Measurements from ENCODE around the gene LSG1. TPM values are rescaled to one million over a fixed set of nuclear protein-coding genes. Genes with fewer than 3 reads are reported as not detected.
A peak's percentile ranks its signal among the peaks of the same experiment; 100 is the strongest.

LSG1 gene
- total and polyA plus RNA-seq, 9 of the 15 experiments (the other 6 are each of a cell fraction or from before 2014, with no cell fraction given) = 14.9 to 73.7 (median 46.7) TPM

DNA sequence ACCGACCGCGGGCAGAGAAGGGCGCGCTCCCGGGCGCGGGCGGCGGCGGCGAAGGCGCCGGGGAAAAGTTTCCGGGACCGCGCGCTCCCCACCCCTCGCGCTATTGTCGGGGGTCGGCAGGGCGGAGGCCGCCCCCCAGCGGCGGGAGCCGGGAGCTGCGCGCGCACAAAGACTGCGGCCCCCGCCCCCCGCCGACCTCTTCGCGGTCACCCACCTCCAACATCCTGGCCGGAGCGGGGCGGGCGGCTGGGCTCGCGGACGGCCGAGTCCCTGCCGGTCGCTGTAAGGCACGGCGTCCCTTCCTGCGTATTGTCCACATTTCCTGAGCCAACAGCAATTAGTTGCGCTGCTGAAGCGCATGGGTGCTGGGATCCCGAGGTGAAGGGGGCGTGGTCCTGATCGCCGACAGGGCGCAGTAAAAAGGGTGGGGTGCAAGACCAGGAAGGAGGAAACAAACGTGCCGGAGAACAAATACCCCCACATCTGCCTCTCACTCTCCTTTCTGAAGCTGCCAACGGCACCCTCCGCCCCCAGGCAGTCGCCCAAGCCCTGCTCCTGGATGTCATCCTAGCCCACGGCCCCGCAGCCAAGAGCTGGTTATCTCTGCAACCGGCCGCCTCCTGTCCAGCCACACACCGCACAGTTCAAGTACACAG lies 38.5 kb downstream of the LSG1 start, which contains the start of gene TMEM44 (continued):
- peak; percentile 38 for TF ChIP-seq KDM5B (IDR thresholded peaks at IDR 0.05; ENCODE audit: insufficient replicate concordance, low read depth, low read length)
- peak in 1 of 2 experiments; percentile 94; a peak in 2 of 4 replicates for TF ChIP-seq HDAC1 (IDR thresholded peaks at IDR 0.05)
- TF ChIP-seq ELF2 (CRISPR knock-in tag; IDR thresholded peaks at IDR 0.05) = 0 out of 2 replicates have a peak, but pooled peaks have one; percentile 21
- no peak for TF ChIP-seq ADNP (tag; IDR thresholded peaks at IDR 0.05)
- 0 out of 2 replicates have a peak, but pooled peaks have one; percentile 16 for TF ChIP-seq MITF (IDR thresholded peaks at IDR 0.05)
- peak; percentile 51 for TF ChIP-seq SMARCE1 (IDR thresholded peaks at IDR 0.05)
- no peak for TF ChIP-seq ZNF174 (CRISPR knock-in tag; IDR thresholded peaks at IDR 0.05)
- peak; percentile 49 for TF ChIP-seq SUPT5H (IDR thresholded peaks at IDR 0.05)
- 0 out of 2 replicates have a peak, but pooled peaks have one; percentile 38 for TF ChIP-seq ELF1 (tag; IDR thresholded peaks at IDR 0.05)
- peak; percentile 15; the same call in 1 of the 2 replicates for TF ChIP-seq GATAD2A (IDR thresholded peaks at IDR 0.05)
- no peak for TF ChIP-seq HNRNPUL1 (IDR thresholded peaks at IDR 0.05; ENCODE audit: low read length)
- peak; percentile 82 to 87 for TF ChIP-seq NRF1 (conservative IDR thresholded peaks at IDR 0.05 in 1 of 2, IDR thresholded peaks at IDR 0.05 in 1 of 2)
- TF ChIP-seq, protein P1, sequence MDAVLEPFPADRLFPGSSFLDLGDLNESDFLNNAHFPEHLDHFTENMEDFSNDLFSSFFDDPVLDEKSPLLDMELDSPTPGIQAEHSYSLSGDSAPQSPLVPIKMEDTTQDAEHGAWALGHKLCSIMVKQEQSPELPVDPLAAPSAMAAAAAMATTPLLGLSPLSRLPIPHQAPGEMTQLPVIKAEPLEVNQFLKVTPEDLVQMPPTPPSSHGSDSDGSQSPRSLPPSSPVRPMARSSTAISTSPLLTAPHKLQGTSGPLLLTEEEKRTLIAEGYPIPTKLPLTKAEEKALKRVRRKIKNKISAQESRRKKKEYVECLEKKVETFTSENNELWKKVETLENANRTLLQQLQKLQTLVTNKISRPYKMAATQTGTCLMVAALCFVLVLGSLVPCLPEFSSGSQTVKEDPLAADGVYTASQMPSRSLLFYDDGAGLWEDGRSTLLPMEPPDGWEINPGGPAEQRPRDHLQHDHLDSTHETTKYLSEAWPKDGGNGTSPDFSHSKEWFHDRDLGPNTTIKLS (IDR thresholded peaks at IDR 0.05; ENCODE audit: borderline replicate concordance, low read depth) = peak; percentile 39; the same call in 1 of the 2 replicates
- TF ChIP-seq, protein P2, sequence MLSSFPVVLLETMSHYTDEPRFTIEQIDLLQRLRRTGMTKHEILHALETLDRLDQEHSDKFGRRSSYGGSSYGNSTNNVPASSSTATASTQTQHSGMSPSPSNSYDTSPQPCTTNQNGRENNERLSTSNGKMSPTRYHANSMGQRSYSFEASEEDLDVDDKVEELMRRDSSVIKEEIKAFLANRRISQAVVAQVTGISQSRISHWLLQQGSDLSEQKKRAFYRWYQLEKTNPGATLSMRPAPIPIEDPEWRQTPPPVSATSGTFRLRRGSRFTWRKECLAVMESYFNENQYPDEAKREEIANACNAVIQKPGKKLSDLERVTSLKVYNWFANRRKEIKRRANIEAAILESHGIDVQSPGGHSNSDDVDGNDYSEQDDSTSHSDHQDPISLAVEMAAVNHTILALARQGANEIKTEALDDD (IDR thresholded peaks at IDR 0.05) = 0 out of 2 replicates have a peak, but pooled peaks have one; percentile 19
- TF ChIP-seq ZNF197 (CRISPR knock-in tag; IDR thresholded peaks at IDR 0.05; ENCODE audit: low read depth) = 0 out of 2 replicates have a peak, but pooled peaks have one; percentile 51
- no peak for TF ChIP-seq SAFB (IDR thresholded peaks at IDR 0.05; ENCODE audit: borderline replicate concordance, low read depth, low read length)

Data from K562 (cell line).